Skin epidermis (tissue), 12 donors: ENCODE data around the gene DNAJB8.

Experiments
- H3K27ac ChIP-seq, 21 experiments: fragments of 200-600 bp; sonication (generic) in 11 of 21; one replicate each; pipeline ENCODE4 v1.5.0; 2020; ENCODE audit warnings: mild to moderate bottlenecking in 3 of 21, inconsistent platforms in 2 of 21, moderate library complexity in 2 of 21
- H3K4me3 ChIP-seq, 7 experiments: fragments of 200-600 bp; sonication (generic) in 2 of 7; one replicate each; pipeline ENCODE4 v1.5.0; 2020; ENCODE audit warnings: inconsistent platforms in 2 of 7, mild to moderate bottlenecking in 2 of 7, moderate library complexity in 1 of 7

Gene DNAJB8

GRCh38 chr3:128432301-128432970, 34.3 kb downstream of the DNAJB8 start:
- Histone ChIP-seq H3K27ac (no peak overlapping the region), H3K4me3 (peak overlapping the region in 1 of 7 experiments; percentile 17)

DNA sequence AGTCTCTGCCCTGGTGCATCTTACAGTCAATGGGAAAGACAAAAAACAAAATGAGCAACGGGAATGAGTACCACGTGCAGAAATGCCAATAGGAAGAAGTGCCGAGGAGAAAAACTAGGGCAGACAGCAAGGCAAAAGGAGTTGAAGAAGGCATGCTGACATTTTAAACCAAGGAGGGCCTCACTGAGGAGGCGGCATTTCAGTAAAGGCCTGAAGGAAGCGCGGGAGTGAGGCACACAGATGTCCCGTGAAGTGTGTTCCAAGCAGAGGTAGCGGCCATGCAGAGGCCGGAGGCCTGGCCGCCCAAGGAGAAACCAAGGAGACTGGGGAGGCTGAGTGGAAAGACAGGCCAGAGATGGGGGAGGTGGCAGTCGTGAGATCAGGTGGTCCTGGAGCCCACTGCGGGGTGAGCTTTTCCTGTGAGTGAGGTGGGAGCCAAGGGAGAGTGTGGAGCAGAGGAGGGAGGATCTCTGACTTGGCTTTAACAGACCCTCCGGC, 34.8 kb downstream of the DNAJB8 start:
- Histone ChIP-seq H3K4me3 (no peak overlapping the region), H3K27ac (no peak overlapping the region)

DNA sequence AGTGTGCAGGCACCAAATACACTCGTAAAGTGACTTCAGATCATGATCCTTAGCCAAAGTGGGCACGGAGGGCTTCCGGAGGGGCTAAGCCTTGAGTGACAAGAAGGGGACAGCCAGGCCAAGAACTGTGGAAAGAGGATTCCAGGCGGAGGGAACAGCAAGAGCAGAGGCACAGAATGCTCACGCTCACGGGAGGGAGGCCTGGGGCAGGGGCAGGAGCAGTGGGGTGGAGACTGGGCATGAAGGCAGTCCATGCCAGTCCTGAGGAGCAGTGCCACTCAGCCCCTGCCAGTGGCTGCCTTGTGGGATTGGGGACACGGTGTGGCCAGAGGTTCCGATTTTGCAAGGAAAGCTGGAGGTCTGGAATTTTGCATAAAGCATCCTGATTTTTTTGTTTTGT, 36.0 kb downstream of the DNAJB8 start:
- no peak overlapping the region for H3K4me3 ChIP-seq
- H3K27ac ChIP-seq = no peak overlapping the region

DNA sequence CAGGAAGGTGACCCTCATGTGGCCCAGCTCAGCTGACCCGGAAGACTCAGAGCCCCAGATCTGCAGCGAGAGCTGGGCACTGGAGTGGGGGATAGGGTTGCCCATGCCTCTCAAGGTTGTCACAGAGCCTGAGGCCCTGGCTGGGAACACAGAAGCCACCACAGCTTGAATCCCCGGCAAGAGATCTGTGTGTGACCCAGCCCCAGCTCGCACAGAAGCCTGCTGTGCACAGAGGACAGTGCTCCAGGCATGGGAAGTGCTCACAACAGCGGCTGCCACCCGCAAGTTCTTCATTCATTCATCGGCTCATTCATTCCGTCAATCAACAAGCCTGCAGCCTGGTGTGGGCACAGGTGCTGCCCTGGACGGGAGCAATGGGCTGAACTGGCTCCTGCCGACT, 36.4 kb downstream of the DNAJB8 start:
- no peak overlapping the region for H3K27ac ChIP-seq
- no peak overlapping the region for H3K4me3 ChIP-seq

DNA sequence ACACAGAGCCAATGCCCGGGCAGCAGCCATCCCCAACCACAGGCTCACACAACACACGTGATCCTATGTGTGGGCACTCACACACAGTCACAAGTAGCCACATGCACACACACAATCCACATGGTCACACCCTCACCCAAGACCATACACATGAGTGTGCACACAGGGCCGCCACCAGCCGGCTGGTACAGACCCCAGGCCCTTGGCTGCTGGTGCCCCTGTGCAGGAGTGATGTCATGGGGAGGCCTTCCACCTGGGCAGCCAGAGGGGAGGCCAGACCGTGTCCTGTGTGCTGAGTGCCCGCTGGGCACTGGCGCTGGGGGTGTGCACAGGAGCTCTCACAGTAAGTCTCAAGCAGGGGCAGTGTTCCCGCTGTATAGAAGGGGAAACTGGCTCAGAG, 36.9 kb downstream of the DNAJB8 start:
- Histone ChIP-seq H3K4me3 (no peak overlapping the region), H3K27ac (no peak overlapping the region)

GRCh38 chr3:128429275-128429674, 37.4 kb downstream of the DNAJB8 start:
- Histone ChIP-seq H3K4me3 (no peak overlapping the region), H3K27ac (no peak overlapping the region)

GRCh38 chr3:128427872-128428822, 38.5 kb downstream of the DNAJB8 start:
- no peak overlapping the region for H3K4me3 ChIP-seq
- no peak overlapping the region for H3K27ac ChIP-seq

GRCh38 chr3:128427175-128427857, 39.4 kb downstream of the DNAJB8 start:
- Histone ChIP-seq H3K4me3 (no peak overlapping the region), H3K27ac (no peak overlapping the region)

DNA sequence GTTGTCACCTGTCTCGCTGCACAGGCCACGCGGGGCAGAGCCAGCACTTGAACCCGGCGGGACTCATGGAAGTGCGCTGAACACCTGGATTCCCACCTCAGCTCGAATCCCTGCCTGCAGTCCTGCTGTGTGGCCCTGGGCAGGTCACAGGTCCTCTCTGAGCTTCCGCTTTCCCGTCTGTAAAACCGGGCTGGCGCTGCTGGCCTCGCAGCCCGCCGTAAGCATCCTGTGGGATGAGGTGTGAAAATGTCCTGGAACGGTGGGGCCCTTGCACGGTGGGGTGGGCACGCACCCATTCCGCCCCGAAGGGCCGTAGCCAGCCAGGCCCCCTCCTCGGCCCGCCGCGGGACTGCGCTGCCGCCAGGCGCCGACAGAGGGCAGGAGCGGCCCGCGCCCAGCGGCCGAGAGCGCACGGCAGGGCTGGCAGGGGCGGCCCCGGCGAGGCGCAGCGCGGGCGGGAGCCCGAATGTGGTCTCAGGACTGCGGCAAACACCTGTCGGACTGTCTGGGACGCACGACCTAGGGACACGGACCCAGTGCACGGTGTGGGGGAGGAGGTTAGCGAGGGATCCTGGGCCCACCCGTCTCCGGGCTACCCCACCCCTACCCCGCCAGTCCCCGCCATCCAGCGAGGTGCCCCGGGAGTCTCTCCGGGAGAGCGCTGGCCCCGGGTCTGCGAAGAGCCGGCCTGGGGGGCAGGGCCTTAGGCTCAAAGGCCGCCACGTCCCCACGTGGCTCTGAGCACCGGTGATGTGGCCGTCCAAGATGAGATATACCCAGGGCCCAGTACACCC, 40.4 kb downstream of the DNAJB8 start:
- Histone ChIP-seq H3K27ac (no peak overlapping the region), H3K4me3 (peak overlapping the region in 2 of 7 experiments; percentile 16 to 18)

GRCh38 chr3:128425846-128426127, 40.9 kb downstream of the DNAJB8 start:
- Histone ChIP-seq H3K27ac (no peak overlapping the region), H3K4me3 (no peak overlapping the region)

- Histone ChIP-seq H3K4me3 (no peak overlapping the region), H3K27ac (no peak overlapping the region)
Observed at GRCh38 chr3:128425142-128425845, 41.4 kb downstream of the DNAJB8 start.

GRCh38 chr3:128424508-128425069, 42.1 kb downstream of the DNAJB8 start:
- H3K27ac ChIP-seq = no peak overlapping the region
- no peak overlapping the region for H3K4me3 ChIP-seq

DNA sequence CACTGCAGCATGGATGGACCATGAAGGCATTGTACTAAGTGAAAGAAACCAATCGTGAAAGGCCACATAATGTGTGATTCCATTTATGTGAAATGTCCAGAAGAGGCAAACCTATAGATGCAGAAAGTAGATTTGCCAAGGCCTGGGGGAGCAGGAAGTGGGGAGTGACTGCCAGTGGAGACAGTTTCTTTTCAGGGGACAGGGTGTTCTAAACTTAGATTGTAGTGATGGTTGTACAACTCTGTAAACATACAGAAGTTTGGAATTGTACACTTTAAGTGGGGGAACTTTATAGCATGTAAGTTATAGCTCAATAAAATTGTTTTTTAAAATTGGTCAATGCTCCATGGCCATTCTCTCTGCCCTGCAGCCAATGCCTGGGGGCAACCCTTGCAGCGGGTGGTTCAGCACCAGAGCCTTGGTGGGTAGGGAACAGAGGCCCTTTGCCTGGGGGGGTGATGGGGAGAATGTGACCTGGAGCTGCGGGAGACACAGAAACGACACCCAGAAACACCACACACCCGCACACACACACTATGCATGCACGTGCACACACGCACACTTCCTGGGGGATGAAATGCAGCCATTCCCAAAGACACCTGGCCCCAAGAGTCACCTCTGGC, 43.1 kb downstream of the DNAJB8 start:
- H3K4me3 ChIP-seq = no peak overlapping the region
- H3K27ac ChIP-seq = no peak overlapping the region

GRCh38 chr3:128422762-128423524, 43.7 kb downstream of the DNAJB8 start:
- H3K4me3 ChIP-seq = no peak overlapping the region
- H3K27ac ChIP-seq = no peak overlapping the region

DNA sequence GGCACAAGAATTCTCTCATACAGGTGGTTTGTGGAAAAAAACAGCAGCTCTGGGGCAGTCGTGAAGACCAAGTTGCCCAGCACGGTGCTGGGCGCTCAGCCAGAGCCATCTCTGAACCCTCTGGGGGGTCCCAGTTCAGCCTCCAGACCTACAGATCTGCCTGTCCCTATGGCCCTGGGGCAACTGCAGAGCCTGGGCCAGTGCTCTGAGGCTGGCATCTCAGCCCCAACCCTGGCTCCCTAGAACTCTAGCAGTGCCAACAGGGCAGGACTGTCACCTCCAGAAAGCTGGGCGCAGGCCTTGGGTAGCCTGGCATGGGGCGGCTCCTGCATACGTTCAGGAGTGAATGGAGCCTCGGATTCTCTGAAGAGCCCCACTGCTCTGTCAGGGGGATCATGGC, 44.7 kb downstream of the DNAJB8 start:
- H3K27ac ChIP-seq = no peak overlapping the region
- H3K4me3 ChIP-seq = no peak overlapping the region

GRCh38 chr3:128421439-128421836, 45.3 kb downstream of the DNAJB8 start:
- H3K4me3 ChIP-seq = no peak overlapping the region
- H3K27ac ChIP-seq = no peak overlapping the region

DNA sequence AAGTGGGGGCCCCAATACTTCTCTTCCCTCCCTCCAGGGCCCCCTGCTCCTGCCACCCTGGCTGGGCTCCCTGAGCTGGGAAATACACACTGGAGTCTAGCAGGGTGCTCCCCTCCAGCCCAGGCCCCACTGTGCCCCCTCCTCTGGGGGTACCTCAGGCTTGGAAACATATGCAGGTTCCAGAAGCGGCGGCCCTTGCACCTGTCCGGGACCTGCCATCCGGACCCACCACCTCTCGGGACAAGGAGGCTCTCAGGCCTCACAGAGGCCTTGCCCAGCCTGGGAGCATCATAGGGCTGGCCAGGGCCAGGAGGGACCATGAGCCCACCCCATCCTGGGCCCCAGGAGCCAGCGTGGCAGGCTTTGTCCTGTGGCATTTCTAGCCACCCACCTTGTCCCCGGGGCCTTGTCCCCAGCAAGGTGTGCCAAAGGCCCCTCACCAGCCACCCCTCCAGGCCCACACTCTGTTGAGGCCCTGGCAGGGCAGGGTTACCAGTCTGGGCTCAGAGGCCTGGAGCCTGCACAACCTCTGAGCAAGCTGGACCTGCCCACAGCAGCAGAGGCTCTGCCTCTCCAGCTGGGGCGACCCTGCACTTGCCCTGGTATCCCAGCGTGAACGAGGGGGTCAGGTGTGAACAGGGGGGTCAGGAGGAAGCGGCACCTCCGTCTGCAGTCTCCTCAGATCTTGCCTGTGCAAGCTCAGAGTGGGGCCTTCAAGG, 45.8 kb downstream of the DNAJB8 start:
- Histone ChIP-seq H3K27ac (no peak overlapping the region), H3K4me3 (no peak overlapping the region)
